Hindlimb muscle (tissue), 1 donor: ENCODE results near the gene ZBTB7C. TPM values are rescaled to one million over a fixed set of nuclear protein-coding genes. Genes with fewer than 3 reads are reported as not detected.

Experiments
- DNase-seq: peaks from one replicate; pipeline ENCODE4 v3.0.0-alpha.2; 2013
- polyA plus RNA-seq: library from polyadenylated mRNA; unstranded; fragments of 120-200 nt; gene quantifications from one replicate; pipeline ENCODE4 v1.2.1, GENCODE V29; 2013; ENCODE audit not compliant: insufficient read length

ZBTB7C gene
- polyA plus RNA-seq, 1 donor: 5.8 TPM

DNA sequence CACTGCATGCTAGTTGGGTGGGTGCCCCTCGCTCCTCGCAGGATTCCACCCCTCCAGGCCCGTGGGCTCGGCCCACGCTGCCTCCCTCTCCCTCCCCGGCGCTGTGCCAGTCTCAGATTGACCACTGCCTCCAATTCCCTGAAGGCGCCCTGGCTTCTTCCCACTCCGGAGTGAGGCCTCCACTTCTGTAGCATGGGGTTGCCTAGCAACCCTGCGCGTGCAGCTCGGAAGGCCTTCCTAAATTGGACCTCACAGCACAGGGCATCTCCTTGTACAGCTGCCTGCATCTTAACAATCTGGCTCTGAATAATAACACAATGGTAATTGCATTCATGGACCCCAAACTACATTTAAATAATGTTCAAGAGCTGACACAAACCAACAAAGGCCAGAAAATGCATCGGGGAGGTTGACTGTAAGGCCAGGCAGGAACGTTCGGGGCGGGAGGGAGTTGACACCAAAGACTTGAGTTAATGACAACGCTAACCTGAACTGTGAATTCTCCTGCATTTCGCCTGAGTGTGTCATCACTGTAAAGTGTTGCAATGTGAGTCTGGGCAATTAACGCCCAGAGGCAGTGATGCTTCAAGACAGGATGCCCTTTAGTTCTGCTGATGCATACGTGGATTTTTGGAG is 222.9 kb downstream of the ZBTB7C start:
- DNase-seq: peak; percentile 39

DNA sequence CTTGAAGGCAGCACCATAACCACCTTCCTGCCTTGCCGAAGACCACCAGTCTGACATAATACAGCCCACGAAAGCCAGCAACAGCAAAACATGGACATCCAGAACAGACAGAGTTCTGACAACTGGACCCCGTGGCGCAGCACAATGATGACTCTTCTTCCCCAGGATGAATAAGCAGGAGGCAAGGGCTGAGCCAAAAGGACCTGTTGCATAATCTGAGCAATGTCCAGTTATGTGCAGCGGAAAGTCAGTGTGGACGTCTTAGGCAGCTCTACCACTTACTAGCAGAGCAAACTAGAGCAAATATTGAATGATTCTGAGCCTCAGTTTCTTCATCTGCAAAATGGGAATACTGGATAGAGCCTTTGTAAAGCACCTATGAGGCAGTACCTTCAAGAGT is 225.1 kb downstream of the ZBTB7C start:
- DNase-seq: no peak

DNA sequence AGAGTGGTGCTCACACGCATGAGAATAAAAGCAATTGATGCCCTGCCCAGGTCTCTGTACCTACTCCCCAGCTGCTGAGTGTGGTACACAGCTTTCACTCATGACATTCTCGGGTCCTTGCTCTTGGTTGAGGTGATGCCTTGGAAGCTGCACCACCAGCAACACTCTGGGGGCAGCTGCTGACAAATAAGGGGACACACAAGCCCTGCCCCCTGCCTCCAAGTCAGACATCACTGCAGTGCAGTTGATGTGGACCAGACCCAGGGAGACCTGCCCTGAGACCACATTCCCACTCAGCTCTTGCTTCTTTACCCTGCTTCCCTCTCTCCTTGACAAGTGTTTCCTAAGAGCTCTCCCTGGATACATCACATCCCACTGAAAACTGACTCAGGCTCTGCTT is 225.6 kb downstream of the ZBTB7C start:
- no peak for DNase-seq

DNA sequence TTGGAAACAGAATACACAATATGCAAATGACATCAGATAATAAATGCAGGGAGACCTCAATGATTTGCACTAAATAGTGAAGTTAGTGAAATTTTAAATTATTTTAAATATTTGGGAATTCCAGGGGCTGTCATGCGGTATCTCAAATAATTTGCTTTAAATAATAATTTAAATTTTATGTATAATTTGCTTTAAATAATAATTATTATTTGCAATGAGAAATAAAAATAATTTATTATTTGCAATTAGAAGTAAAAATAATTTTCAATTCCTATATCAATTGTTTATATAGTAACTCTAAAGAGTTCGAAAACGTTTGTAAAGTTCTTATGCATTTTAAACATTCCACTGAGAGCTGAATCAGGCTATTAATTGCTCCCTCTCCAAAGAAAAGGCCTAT is 226.4 kb downstream of the ZBTB7C start:
- no peak for DNase-seq

GRCh38 chr18:48181857-48182256 is 227.3 kb downstream of the ZBTB7C start:
- no peak for DNase-seq

- no peak for DNase-seq
Observed at GRCh38 chr18:48181087-48181823, 227.9 kb downstream of the ZBTB7C start.

GRCh38 chr18:48179666-48180065 is 229.5 kb downstream of the ZBTB7C start:
- DNase-seq: no peak

DNA sequence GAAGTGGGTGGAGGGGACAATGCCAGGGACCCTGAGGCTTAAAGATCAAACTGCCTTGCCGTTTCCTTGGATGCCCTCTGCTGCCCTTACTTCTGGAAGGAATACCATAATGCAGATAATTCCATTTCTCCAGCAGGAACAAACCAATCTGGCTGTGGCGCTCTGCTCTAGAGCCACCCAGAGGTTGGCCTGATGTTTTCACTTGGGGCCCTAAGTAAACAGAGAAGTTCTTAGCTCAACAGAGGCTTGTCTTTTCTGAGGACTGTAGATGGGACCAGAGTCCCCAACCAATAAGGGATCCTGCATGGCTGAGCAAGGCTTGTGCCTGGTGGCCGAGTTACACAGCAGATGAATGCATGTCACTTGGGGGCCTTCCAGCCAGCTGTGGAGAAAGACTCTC is 230.2 kb downstream of the ZBTB7C start:
- no peak for DNase-seq

GRCh38 chr18:48176909-48177308 is 232.3 kb downstream of the ZBTB7C start:
- no peak for DNase-seq

DNA sequence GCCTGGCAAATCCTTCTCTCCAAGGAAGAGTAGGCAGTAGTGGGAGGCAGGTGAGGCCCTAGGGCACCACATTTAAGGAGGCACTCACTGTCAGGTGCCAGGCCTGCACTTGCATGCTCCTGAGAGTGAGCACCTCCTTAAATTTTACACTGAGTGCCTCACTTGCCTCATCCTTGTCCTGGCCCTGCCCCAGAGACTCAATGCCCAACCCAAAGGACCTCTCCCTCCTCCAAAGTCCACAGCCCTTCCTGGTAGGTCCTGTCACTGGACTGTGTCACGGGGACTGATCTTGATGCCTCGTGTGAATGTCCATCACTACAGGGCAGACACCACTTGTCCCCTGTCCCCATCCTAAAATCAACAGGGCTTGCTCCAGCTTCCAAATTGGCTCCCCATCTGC is 235.6 kb downstream of the ZBTB7C start:
- no peak for DNase-seq

- DNase-seq: no peak
Observed at GRCh38 chr18:48172226-48173006, 236.8 kb downstream of the ZBTB7C start.

DNA sequence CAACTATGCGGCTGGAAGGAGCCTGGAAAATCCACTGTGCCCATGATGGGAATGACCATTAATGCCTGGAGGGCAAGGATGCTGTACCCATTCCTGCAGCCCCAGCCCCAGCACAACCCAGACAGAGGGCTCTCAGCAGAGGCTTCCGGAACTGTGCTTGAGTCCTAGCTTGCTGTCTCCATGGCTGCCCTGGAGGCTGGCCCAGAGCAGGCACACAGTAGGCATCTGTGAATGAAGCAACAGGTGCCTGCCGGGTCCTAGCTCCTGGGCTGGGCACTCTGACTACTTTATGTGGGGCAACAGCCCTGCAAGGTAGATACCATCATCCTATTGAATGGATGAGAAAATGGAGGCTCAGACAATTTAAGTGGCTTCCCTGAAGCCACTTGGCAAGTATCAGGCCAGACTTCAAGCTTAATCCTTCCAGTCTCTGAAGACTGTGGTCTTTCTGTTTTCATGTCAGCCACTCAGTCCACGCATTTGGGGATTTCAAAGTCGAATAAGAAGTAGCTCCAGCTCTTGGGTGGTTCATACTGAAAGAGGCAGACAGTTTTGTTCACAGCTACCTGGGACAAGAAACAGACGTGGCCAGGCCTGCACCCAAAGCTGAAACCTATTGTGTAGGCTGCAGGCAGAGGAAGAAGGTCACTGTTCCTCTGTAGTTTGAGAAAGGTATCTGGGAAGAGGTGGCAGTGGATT is 237.5 kb downstream of the ZBTB7C start:
- no peak for DNase-seq

GRCh38 chr18:48170651-48171050 is 238.5 kb downstream of the ZBTB7C start:
- no peak for DNase-seq

GRCh38 chr18:48168861-48169260 is 240.3 kb downstream of the ZBTB7C start:
- DNase-seq: no peak

DNA sequence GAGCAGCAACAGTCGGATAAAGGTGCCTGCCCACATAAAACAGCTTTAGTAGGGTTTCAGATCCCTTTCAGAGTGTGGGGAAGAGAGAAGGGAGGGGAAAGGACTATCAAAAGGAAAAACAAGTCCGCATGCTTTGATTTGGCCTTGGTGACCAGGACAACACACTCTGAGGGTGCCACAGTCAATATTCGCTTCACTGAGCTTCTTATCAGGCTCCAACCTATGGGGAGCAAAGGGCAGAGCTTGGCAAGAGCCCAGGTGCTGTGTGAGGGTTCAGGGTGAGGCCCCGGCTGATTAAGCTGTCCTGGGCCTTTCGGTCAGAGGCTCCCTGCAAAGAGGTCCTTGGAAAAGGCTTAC is 241.3 kb downstream of the ZBTB7C start:
- no peak for DNase-seq

DNA sequence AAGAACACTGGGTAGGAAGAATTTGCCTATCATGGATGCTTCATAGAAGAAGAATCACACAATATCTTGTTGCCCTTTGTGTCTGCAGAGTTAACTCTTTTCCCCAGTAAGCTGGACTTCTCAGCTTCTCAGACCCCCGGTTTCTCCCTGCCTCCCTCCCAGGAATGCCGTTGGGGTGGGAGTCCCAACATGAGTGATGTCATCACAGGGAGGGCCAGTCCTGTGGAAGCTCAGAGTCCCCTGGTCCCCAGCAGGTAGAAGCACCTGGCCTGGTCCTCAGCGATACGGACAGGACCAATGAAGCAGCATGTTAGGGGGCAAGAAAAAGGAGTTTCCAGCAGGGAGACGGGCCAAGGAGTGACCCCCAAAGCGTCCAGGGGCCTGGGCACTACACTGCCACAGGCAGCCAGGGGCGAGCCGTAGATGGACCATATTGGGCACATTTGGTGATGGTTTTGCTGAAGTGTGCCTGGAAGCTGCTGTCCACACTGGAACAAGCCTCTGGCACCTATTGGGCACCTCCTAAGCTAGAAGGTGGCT is 242.8 kb downstream of the ZBTB7C start:
- DNase-seq: no peak

GRCh38 chr18:48165111-48165866 is 243.9 kb downstream of the ZBTB7C start:
- no peak for DNase-seq

DNA sequence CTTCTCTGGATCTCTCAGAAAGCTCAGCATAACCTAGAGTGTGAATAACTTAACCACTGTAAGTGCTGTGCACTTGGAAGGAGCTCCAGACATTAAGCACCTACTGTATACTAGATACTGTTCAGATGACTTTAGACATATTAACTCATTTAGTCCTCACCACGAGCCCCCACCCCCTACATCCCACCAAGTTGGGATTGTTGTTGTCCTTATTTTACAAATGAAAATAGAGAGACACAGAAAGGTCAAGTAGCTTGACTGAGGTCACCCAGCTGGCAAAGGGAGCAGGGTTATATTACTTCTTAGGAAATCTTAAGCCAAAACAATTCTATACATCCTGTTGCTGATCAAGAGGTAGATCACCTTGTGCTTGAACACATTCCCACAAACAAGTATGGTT is 244.5 kb downstream of the ZBTB7C start:
- DNase-seq: no peak

- no peak for DNase-seq
Observed at GRCh38 chr18:48164116-48164515, 245.1 kb downstream of the ZBTB7C start.

DNA sequence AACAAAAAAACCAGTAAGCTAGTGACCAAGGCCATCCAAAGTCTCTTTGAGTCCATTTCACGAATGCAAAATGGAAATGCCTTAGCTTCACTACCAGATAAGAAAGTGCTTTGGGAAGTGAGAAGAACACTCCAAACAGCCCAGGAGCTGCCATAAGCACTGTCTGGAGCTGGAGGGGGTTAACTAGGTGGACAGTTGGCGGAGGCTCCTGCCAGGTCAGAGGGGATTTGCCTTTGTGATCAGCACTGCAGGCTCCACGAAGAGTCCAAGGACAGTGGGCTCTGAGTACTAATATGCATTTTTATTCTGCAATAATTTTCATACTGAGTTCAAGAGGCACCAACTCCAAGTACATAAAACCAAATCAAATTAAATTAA is 245.5 kb downstream of the ZBTB7C start:
- DNase-seq: no peak

GRCh38 chr18:48162956-48163737 is 246.0 kb downstream of the ZBTB7C start:
- DNase-seq: peak; percentile 38
